OCI-LY3 (cell line): ENCODE measurements around the gene DAB2.

Experiments
- EZH2phosphoT487 ChIP-seq: fragments of 200-600 bp; shearing (Covaris generic); IDR thresholded peaks from 2 replicates; pipeline ENCODE4 v1.6.1; 2018; ENCODE audit warnings: antibody characterized with exemption, mixed run types, low read depth
- TF ChIP-seq, protein P1 (sequence below): fragments of 200-600, 300-600 bp; sonication (generic); IDR thresholded peaks from 2 replicates; pipeline ENCODE4 v1.5.1; 2014; ENCODE audit warnings: antibody characterized with exemption, low read length, low read depth

DNA sequence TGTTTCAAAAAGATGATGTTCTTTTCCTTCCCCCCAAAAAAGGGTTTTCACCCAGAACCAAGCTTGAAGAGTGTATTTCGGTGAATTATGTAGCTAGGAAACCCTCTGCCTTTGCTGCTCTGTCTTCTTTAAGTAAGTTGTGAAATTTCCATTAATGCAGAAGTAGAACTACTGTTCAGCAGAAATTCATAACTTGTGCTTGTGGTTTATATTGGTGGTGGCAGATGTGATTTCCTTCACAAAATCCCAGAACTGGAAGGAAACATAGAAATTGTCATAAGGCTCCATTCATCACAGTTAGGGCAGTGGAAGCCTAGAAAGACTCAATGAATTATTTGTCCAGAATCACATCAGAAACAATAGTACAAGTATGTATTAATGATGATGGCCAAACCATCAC lies 42.1 kb upstream of the DAB2 start:
- no peak for TF ChIP-seq EZH2phosphoT487
- TF ChIP-seq, protein P1, sequence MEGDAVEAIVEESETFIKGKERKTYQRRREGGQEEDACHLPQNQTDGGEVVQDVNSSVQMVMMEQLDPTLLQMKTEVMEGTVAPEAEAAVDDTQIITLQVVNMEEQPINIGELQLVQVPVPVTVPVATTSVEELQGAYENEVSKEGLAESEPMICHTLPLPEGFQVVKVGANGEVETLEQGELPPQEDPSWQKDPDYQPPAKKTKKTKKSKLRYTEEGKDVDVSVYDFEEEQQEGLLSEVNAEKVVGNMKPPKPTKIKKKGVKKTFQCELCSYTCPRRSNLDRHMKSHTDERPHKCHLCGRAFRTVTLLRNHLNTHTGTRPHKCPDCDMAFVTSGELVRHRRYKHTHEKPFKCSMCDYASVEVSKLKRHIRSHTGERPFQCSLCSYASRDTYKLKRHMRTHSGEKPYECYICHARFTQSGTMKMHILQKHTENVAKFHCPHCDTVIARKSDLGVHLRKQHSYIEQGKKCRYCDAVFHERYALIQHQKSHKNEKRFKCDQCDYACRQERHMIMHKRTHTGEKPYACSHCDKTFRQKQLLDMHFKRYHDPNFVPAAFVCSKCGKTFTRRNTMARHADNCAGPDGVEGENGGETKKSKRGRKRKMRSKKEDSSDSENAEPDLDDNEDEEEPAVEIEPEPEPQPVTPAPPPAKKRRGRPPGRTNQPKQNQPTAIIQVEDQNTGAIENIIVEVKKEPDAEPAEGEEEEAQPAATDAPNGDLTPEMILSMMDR: no peak
